GM19238 (cell line): ENCODE results near the gene ZNG1A.
"Not testable (repeated sequence)": the region's sequence is repeated elsewhere in the genome, so short reads cannot be mapped to it uniquely, and the experiment has no call there.

ENCODE experiments used
- DNase-seq: peaks from one replicate; pipeline ENCODE4 v3.0.0; 2011; ENCODE audit warnings: low spot score; ENCODE audit not compliant: insufficient read length

The ZNG1A gene

DNA sequence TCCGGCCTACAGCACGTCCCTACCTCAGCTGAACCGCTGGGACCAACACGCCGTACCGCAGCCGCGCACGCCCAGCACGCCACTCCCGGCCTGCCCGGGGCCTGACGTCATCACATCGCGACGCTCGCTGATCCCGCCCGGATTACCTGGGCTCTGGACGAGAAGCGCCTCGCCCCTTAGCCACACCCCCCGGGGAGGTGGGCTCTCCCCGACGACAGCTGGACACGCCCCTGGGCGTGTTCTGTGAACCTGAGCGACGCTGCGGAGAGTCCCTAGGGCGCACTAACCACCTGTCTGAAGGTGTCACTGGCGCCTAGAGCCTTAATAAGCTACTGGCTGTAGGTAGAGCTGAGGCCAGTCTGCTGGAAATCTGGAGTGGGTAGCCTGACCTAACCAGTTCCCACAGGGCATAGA, at the start of gene ZNG1A:
Gene ZNG1A, minus strand, starts transcription at position 87 of the 414 bp plus-strand sequence. CDS start 87 bp downstream, outside the sequence.
- not testable (repeated sequence) for DNase-seq

DNA sequence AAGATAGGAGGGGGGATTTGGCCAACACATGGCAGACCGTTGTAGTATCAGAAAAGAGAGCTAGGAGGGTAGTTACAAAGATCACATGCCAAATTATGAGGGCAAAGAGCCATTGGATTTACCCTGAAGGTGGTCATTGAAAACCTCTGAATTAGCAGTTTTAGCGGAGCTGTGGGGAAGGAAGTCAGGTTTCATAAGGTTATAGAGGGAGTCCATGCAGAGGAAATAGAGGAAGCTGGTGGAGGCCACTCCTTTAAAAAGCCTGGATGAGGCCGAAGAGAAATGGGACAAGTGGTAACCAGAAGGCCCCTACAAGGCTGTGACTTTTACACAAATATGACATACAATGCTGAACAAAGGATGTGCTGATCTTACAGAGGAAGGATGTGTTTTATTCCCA, 49.0 kb upstream of the ZNG1A start:
- no peak for DNase-seq

DNA sequence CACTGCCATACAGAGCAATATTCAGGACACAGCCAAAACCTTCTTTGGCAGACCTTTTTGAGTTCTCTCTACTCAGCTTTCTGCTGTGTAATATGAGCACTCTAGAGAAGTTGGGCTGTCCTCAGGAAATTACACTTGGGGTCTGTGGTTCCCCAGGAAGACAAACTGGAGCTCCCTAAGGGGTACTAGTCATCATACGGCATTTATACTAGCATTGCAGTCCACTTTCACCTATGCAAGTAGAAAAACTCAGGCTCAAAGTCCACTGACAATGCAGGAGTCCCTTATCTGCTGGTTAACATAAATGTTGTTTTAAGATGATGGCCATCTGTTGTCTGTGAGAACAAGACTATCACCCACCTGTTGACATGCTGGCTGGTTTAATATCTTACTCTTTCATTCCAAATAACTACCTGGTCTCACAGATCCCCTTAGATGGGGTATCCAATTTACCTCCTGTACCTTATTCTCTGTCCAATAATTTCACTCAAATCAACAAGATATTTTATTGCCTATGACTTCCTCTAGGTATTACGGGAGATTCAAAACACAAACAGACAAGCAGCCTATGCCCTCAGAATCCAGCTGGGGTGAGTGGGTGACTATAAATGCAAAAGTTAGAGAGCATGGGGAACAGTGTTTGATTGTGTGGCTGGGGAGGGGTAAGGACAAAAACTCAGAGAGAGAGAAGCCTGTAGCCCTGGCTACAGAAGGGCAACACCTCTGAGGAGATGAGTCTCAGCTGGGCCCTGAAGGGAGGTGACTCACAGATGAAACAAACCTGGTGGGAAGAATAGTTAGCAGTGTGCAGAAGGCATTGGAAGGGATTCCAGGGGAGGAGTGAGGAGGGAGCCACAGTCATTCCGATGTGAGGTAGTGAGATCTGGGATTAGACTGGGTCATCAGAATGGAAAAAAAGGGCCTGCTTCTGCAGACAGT, 46.0 kb upstream of the ZNG1A start:
- no peak for DNase-seq

DNA sequence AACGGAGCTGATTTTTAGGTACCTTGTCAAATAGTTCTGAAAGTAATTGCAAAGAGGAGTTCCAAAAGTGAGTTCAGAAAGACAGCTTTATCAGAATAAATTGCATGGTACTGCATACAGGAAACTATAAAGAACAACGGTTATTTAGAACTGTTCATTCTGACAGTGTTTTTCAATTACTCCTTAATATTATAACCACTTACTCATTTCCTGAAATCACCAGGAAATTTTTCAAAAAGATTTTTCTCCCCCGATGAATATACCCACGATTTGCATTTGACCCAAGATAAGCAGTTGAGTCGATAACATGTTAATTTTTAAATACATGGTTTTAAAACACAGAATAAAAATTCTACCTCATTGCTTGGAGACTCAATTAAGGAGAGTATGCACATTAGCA, 45.2 kb upstream of the ZNG1A start:
- DNase-seq: no peak

DNA sequence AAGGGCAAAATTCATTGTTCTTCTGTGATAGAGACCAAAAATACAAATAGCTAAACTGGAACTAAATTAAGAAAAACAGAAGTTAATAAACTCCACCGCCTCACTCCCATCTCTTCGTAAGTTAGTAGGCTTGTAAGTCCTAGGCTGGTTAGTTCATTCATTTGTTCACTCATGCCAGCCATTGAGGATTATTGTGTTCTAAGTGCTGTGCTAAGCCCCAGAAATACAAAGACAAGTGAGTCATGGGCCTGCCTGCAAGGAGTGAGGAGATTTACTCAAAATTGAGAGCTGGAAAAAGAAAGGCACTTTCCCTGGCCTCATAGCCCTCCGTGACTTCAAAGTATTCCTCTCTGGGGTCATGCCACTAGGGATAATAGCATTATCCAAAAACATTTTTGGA, 44.3 kb upstream of the ZNG1A start:
- no peak for DNase-seq

DNA sequence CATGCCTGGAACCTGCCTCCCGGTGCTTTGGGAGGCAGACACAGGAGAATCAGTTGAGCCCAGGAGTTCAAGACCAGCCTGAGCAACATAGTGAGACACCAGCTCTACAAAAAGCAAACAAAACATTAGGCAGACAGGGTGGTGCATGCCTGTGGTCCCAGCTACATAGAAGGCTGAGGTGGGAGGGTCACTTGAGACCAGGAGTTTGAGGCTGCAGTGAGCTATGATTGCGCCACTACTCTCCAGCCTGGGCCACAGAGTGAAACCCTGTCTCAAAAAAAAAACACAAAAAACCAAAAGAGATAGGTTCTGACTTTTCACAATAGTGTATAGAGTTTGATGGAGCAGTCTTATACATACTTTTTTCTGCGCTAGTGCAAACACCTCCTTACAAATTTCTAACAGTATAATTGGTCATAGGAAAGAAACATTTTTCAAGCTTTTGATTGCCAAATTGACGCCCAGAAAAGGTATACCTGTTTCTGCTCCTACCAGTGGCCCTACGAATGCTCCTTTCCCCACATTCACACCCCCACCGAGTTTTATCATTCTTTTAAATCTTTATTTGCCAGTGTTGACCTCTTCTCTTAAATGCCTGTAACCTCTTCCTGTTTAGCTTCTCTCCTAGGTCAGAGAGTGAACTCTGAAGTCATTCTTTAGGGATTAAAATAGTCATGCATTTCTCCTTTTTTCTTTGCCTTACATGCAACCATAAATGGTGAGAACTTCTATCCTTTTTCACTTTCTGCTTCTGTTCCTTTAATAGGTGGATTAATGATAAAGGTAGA, 43.3 kb upstream of the ZNG1A start:
- DNase-seq: no peak

DNA sequence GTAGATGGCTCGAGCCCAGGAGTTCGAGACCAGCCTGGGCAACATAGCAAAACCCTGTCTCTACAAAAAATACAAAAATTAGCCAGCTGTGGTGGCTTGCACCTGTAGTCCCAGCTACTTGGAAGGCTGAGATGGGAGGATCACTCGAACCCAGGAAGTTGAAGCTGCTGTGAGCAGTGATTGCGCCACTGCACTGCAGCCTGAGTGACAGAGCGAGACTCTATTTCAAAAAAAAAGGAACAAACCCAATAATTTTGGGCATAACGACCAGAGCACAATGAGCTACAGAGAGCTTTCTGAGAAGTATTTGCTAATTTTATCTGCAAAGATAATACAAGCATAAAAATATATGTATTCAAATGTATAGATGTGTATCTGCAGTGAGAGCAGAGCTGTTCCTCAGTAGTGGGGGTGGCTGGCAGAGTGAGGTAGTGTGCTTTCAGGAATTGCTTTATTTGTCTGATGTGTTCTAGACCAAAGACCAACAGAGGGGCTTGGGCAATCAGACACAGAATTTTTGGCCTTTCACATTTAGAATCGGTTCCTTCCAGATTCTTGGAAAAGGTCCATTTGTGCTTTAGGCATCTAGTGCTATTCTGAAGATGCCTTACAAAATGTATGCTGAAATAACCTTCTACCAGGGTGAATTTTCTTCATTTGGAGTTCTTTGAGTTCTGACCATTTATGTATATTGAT, 41.0 kb upstream of the ZNG1A start:
- no peak for DNase-seq

DNA sequence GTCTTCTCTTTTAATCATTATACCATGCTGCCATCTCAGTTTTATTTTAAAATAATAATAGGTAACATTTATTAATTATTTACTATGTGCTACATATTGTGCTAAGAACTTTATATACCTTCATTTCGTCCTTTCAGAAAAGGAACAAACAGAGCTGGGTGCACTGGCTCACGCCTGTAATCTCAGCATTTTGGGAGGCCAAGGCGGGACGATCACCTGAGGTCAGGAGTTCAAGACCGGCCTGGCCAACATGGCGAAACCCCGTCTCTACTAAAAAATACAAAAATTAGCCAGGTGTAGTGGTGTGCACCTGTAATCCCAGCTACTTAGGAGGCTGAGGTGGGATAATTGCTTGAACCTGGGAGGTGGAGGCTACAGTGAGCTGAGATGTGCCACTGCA, 40.2 kb upstream of the ZNG1A start:
- not testable (repeated sequence) for DNase-seq

DNA sequence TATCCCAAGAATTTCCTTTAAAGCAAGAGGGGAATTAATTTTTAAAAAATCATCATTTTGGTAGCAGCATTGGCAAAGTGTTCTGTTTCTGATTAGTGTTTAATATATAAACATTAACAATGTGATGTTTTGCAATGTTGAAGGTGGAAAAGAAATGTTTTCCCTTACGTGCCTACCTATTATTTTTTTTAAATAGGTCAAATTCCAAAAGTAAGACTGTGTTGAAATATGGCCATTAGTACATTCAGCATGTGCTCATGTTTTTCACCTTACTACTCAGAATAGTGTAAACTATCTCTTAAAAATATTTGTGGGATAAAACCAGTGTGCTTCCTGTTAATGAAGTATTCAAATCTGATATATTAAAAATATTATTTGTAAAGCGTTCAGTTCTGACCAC, 39.1 kb upstream of the ZNG1A start:
- no peak for DNase-seq

DNA sequence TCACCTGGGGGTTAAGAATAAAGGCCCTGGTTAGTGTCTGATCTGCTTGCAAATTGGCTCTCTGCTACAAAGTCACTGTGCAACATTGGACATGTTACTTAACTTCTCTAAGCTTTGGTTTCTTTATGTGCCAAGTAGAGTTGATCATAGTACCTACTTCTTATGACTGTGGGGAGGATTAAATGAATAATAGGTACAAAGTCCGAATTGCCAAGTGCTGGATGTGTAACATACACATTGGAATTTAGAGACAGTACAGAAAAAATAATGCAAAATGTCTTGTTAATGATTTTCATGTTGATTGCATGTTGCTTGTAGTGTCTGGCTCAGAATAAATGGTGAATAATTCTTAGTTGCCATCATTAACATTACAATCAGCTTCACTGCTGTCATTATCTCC, 38.0 kb upstream of the ZNG1A start:
- DNase-seq: no peak

DNA sequence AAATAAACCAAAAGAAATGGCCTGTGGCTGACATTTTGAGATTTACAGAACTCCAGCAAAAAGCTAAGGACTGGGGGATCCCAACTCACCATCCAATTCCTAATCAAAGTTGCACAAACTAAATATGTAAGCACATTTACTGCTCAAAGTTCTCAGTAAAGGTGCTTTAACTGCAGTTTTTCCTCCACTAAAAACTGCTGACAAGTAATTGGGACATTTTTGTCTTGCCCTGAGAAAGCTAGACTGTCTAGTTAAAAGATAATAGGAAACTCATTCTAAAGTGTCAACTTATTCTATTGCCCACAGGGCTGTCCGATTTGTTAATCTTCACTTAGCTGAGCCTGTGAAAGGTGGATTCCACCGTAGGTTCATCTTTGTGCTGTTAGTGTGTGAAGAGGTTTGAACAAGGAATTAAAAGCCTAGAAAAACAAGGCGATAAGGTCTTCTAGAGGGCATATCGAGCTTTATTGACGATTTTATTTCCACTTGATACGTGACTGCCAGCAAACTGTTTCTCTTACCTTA, 36.8 kb upstream of the ZNG1A start:
- no peak for DNase-seq

DNA sequence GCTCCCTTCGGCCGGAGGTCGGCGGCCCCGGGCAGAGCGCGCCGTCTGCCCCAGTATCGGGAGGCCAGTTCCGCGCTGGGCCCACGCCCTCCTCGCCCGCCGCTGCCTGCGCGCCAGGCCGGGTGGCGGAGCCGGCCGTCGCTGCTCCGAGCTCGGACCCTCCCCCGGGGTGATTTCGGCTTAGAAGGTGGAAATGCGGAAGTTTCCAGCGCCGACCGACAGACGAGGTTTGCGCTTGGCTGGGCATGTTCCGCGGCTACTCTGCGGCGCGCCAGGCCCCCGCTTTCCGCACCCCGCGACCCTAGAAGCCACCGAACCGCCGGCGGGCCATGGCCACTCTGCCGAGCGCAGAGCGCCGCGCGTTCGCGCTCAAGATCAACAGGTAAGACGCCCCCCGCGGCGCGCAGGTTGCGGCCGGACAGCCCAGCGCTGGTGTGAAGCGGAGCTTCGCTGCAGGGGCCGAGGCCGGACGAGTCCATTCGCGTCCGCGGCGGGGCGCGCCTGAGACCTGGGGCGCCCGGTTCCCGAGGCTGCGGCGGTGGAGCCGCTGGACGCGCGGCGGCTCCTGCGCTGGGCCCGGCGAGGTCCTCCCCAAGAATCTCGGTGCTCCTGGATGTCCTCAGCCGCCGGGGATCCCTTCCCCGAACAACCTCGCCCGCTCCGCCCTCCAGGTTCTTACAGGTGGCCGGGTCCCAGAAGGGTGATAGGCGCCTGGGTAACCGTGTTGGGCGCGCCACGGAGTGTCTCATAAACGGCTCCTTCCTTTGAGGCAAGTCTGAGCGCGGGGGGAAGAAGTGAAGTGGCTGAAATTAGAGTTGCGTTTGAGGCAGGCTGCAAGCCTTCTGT, 36.0 kb upstream of the ZNG1A start, which contains the start of gene DOCK8:
Gene DOCK8, plus strand, starts transcription at position 218 of the 846 bp plus-strand sequence. Its CDS starts 112 bp downstream, at position 330.
- DNase-seq: peak; percentile 57

DNA sequence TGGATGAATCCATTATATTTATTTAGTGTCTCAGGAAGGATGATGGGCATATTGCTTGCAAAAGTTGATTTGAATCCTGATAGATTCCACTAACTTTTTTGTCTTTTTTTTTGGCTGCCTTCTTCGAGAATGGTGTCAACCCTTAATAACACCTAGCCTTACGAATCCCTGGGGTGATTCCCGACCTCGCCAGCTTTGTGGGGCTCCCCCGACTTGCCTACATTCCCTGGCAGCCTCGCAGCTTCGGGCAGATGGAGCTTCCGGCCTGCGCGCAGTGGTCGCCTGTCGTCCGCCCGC, 35.4 kb upstream of the ZNG1A start:
- DNase-seq: no peak

DNA sequence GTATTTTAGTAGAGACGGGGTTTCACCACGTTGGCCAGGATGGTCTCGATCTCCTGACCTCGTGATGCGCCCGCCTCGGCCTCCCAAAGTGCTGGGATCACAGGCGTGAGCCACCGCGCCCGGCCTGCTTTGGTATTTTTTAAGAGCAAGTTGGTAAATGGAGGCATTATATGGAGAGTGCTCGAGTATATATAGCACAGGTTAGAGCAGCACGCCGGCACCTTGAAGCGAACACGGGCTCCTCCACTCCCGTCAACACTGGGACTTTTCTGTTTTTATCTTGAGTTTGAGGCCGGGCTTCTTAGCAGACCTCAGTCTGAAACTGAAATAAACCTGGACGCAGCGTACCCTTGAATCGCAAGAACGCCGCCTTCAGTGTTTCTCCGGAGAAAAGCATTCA, 35.0 kb upstream of the ZNG1A start:
- not testable (repeated sequence) for DNase-seq

DNA sequence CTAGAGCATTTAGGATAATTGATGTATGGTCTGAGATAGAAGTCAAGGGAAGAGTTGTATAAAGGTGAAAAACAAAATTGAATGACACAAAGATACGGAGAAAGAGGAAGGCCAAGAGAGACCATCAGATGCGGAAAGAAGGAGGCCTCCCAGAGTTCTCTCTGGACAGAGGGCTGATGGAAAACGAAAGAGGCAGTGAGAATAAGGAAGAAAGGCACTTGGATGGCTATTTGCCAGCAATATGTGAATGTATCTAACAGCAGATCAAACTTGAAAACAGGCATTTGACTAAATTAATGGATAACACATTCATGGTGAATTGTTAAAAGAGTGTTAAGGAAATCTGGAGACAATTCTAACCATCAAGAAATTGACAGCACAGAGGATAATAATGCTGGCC, 33.4 kb upstream of the ZNG1A start:
- no peak for DNase-seq

DNA sequence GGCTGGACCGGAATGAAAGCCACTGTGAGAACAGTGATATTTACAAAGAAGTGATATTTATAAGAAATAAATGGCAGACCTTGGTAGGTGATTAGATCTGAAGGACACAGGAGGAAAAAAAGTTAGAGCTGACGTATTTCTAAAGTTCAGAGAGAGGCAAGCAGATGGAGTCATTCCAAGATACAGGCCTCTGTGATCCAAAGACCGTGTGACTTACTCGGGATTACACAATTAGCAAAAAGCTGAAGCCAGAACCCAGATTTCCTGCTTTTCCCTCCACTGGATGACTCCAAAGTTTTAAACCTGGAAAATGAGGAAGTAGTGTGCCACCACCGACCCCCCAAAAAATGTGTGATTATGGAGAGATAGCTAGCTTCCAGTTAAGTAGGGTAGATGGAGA, 32.7 kb upstream of the ZNG1A start:
- DNase-seq: no peak

DNA sequence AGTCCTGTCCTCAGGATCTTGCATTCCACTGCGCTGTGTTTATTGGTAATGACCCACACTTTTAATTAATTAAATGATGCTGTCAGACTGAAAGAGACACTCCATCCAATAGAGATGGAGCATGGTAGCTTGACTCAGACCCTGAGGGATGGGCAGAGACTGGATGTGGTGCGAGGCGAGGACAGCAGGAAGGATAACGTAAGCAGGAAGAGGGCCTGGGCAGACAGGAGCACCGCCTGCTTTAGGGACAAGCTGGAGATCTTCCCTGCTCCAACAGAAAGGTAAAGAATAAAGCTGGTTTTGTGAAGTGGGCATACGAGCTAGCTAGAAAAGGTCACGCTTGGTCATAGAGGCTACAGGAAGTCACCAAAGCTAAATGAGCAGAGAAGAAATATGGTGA, 32.2 kb upstream of the ZNG1A start:
- no peak for DNase-seq

DNA sequence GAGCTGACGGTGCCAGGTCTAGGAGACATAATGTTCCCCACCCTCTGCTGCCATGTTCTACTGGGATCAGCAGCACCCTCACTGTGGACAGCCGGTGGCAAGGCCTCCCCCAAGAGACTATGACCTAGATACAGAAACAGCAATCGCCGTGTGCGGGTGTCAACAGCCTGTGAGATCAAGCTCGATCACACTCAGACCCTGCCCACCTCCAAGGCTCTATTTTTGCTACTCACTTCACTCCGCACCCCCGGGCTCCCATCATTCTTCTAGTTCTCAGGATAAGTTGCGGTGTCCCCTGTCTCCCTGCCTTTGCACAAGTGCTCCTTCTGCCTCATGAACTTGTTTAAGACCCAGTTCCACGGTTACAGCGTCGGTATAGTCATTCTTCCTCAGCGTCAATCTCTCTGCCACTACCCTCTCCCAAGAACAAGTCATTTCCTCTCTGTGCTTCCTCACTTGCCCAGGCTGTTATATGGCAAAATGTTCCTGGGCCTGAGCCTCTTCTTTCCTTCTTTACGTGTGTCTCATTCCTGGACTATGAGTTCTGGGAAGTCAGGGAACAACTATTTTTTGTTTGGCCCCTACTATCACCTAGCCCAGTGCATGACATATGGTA, 30.4 kb upstream of the ZNG1A start:
- no peak for DNase-seq

DNA sequence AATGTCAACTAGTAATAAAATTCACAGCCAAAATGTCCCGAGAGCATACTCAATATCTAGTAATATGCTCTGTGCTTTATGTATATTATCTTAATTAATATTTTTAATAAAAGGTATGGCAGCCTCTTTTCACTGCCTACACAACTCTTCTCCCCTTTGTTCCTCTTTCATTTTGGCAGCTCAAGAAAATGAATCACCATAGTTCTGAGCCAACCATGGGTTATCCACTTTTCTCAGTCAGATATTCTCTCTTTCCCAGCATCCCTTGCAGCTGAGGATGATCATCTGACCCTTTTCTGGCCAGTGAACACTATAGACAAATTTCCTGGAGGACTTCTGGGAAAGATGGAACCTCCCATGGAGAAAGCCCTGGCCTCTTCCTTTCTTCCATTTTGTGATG, 27.6 kb upstream of the ZNG1A start:
- DNase-seq: no peak

DNA sequence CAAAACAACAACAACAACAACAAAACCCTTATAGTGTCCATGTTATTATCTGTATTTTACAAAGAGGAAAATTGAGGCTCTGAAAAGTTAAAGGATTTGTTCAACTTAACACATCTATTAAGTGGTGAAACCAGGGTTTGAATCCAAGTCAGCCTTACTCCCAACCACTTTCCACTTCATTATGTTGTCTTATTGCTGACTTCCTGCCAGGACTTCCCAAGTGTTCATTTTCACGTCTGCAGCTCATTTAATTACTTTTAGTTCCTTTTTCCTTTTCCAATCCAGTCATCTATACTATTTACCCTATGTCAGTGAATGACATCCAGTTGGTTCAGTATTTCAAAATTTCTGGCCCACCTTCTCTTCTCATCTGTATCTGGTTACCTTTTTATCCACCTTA, 20.7 kb upstream of the ZNG1A start:
- DNase-seq: not testable (repeated sequence)
